Esophagus muscularis mucosa (tissue), 4 donors: Measurements from ENCODE around the gene GNLY. TPM values are rescaled to one million over a fixed set of nuclear protein-coding genes. Genes with fewer than 3 reads are reported as not detected.

Source experiments
- DNase-seq: peaks from one replicate; pipeline ENCODE4 v3.0.0-alpha.2; 2017; ENCODE audit errors: extremely low spot score
- H3K27ac ChIP-seq, 4 donors: fragments of 200-600 bp; sonication (generic); replicated peaks in 1 of 4; 1 replicate in 3 of 4; 2 replicates in 1 of 4; pipeline ENCODE4 v1.5.1; 2016 to 2019; ENCODE audit warnings: mild to moderate bottlenecking in 1 of 4
- H3K27me3 ChIP-seq, 4 donors: fragments of 200-600 bp; sonication (generic); one replicate each; pipeline versions ENCODE4 v1.5.1 to v1.6.0; 2016 to 2019
- H3K36me3 ChIP-seq, 4 donors: fragments of 200-600 bp; sonication (generic); one replicate each; pipeline ENCODE4 v1.5.1; 2016 to 2019
- H3K4me1 ChIP-seq, 4 donors: fragments of 200-600 bp; sonication (generic); one replicate each; pipeline ENCODE4 v1.5.1; 2016 to 2019
- H3K4me3 ChIP-seq, 4 donors: fragments of 200-600 bp; sonication (generic); 1 replicate in 2 of 4; 2 replicates in 2 of 4; pipeline ENCODE4 v1.5.1; 2016 to 2019; ENCODE audit warnings: mild to moderate bottlenecking in 4 of 4, moderate library complexity in 1 of 4
- H3K9me3 ChIP-seq, 4 donors: fragments of 200-600 bp; sonication (generic); 1 replicate in 3 of 4; 2 replicates in 1 of 4; pipeline ENCODE4 v1.5.1; 2016 to 2019
- CTCF ChIP-seq, 3 experiments: fragments of 200-600 bp in 2 of 3; fragments of 450-650 bp in 1 of 3; sonication (generic) in 2 of 3; IDR thresholded peaks; one replicate each; pipeline ENCODE4 v1.5.1; 2017 to 2019; ENCODE audit warnings: antibody characterized with exemption in 3 of 3, mild to moderate bottlenecking in 2 of 3, moderate library complexity in 1 of 3
- EP300 ChIP-seq: sonication (generic); formaldehyde crosslinking; IDR thresholded peaks from one replicate; pipeline ENCODE4 v1.6.1; 2017; ENCODE audit warnings: antibody characterized with exemption
- POLR2A ChIP-seq: fragments of 450-650 bp; IDR thresholded peaks from one replicate; pipeline ENCODE4 v1.6.1; 2017; ENCODE audit warnings: antibody characterized with exemption, moderate library complexity, mild to moderate bottlenecking, low read depth
- POLR2AphosphoS5 ChIP-seq, 2 donors: sonication (generic); formaldehyde crosslinking; IDR thresholded peaks; one replicate each; pipeline ENCODE4 v1.6.1; 2017; ENCODE audit warnings: antibody characterized with exemption in 2 of 2
- WGBS: methylation state at CpG from one replicate; pipeline ENCODE4 v1.1.5; 2018; 5-methylcytosine and 5-hydroxymethylcytosine counted together
- intact Hi-C: fragments of 100-400 bp; cut with DNase I; formaldehyde crosslinking; loops from one replicate; pipeline ENCODE4 v1.15.1; 2023
- total RNA-seq, 4 donors: library from RNA; depleted of rRNA; stranded (reverse); fragments of >200 nt; gene quantifications; one replicate each; pipeline versions ENCODE4 v1.1.0 to v1.2.1, GENCODE V29; 2016

GNLY gene
- 1 to 10 TPM in 3 of 4 donors, under 1 TPM in 1; 0.84 to 3.5 (median 2.0) TPM for total RNA-seq

GRCh38 chr2:85694052-85695025, at the start of gene GNLY:
Gene GNLY, plus strand, starts transcription at chr2:85694358. Its CDS starts 61 bp downstream, at chr2:85694419.
- 93% methylated on average over 10 of the region's 15 CpGs for WGBS
- Histone ChIP-seq H3K27me3 (peaks cover 0 to 8% (median 0%) of the 10 kb centered on the region in 4 donors), H3K4me3 (no peak within 1 kb of the TSS), H3K27ac (no peak within 1 kb of the TSS), H3K4me1 (no peaks in the 10 kb centered on the region), H3K36me3 (no peaks in the 10 kb centered on the region), H3K9me3 (no peaks in the 10 kb centered on the region)
- TF ChIP-seq POLR2A = no peak
- no peak for TF ChIP-seq POLR2AphosphoS5 (IDR thresholded peaks at IDR 0.05)
- no peak for TF ChIP-seq CTCF (IDR thresholded peaks at IDR 0.05)
- TF ChIP-seq EP300 = no peak
- no peak for DNase-seq
- intact Hi-C loops = no loop called here

GRCh38 chr2:85644909-85645308, 49.2 kb upstream of the GNLY start:
- H3K36me3 ChIP-seq = peaks cover 99 to 100% (median 100%) of the 10 kb centered on the region in 4 donors
- H3K27me3 ChIP-seq = no peaks in the 10 kb centered on the region
- intact Hi-C loops = no loop called here
- TF ChIP-seq EP300 (no peak), POLR2AphosphoS5 (IDR thresholded peaks at IDR 0.05) (no peak)
- DNase-seq = no peak
- H3K4me1 ChIP-seq = peaks cover 0 to 3% (median 1%) of the 10 kb centered on the region in 4 donors
- H3K4me3 ChIP-seq = no peak overlapping the region
- 92% methylated on average over 8 of the region's 8 CpGs for WGBS
- no peak overlapping the region for H3K27ac ChIP-seq
- H3K9me3 ChIP-seq = no peaks in the 10 kb centered on the region

- no peak overlapping the region for H3K4me3 ChIP-seq
- no peak for TF ChIP-seq POLR2A
- no peak for TF ChIP-seq EP300
- TF ChIP-seq POLR2AphosphoS5 (IDR thresholded peaks at IDR 0.05) = no peak
- TF ChIP-seq CTCF (IDR thresholded peaks at IDR 0.05) = no peak
- intact Hi-C loops = no loop called here
- peaks cover 0 to 3% (median 1%) of the 10 kb centered on the region in 4 donors for H3K4me1 ChIP-seq
- no peak overlapping the region for H3K27ac ChIP-seq
- no peak for DNase-seq
- H3K9me3 ChIP-seq = no peaks in the 10 kb centered on the region
- WGBS = 88% methylated on average over 2 of the region's 2 CpGs
- peaks cover 91 to 100% (median 100%) of the 10 kb centered on the region in 4 donors for H3K36me3 ChIP-seq
- H3K27me3 ChIP-seq = no peaks in the 10 kb centered on the region
These were observed 48.0 kb upstream of the GNLY start for GRCh38 chr2:85646166-85646565.

GRCh38 chr2:85647823-85648526, 46.2 kb upstream of the GNLY start:
- no peak for TF ChIP-seq CTCF (IDR thresholded peaks at IDR 0.05)
- TF ChIP-seq EP300 = no peak
- no peak for TF ChIP-seq POLR2A
- no peak for TF ChIP-seq POLR2AphosphoS5 (IDR thresholded peaks at IDR 0.05)
- H3K9me3 ChIP-seq = no peaks in the 10 kb centered on the region
- H3K27ac ChIP-seq = no peak overlapping the region
- 86% methylated on average over 10 of the region's 10 CpGs for WGBS
- intact Hi-C loops = no loop called here
- no peak overlapping the region for H3K4me3 ChIP-seq
- H3K4me1 ChIP-seq = peaks cover 0 to 3% (median 1%) of the 10 kb centered on the region in 4 donors
- H3K36me3 ChIP-seq = peaks cover 72 to 100% (median 97%) of the 10 kb centered on the region in 4 donors
- H3K27me3 ChIP-seq = no peaks in the 10 kb centered on the region
- no peak for DNase-seq

- intact Hi-C loops = no loop called here
- Histone ChIP-seq H3K4me3 (no peak overlapping the region), H3K4me1 (peaks cover 0 to 3% (median 1%) of the 10 kb centered on the region in 4 donors), H3K27me3 (no peaks in the 10 kb centered on the region), H3K9me3 (no peaks in the 10 kb centered on the region), H3K36me3 (peaks cover 66 to 100% (median 93%) of the 10 kb centered on the region in 4 donors), H3K27ac (no peak overlapping the region)
- no peak for DNase-seq
- WGBS = 86% methylated on average over 1 of the region's 2 CpGs
- TF ChIP-seq CTCF (IDR thresholded peaks at IDR 0.05) (peak in 1 of 3 experiments; percentile 32), POLR2AphosphoS5 (IDR thresholded peaks at IDR 0.05) (no peak), POLR2A (no peak)
These were observed 45.5 kb upstream of the GNLY start for GRCh38 chr2:85648619-85649018.
